Loucy (cell line): ENCODE data around the gene COA1.

Experiments
- EZH2phosphoT487 ChIP-seq: fragments of 200-600 bp; IDR thresholded peaks from 2 replicates; pipeline ENCODE4 v1.6.1; 2018; ENCODE audit warnings: antibody characterized with exemption, mild to moderate bottlenecking, moderate library complexity, borderline replicate concordance
- TF ChIP-seq, protein P1 (sequence below): fragments of 200-600 bp; sonication (generic); conservative IDR thresholded peaks from 2 replicates; pipeline ENCODE4 v1.5.1; 2014; ENCODE audit warnings: mild to moderate bottlenecking, antibody characterized with exemption, low read length

DNA sequence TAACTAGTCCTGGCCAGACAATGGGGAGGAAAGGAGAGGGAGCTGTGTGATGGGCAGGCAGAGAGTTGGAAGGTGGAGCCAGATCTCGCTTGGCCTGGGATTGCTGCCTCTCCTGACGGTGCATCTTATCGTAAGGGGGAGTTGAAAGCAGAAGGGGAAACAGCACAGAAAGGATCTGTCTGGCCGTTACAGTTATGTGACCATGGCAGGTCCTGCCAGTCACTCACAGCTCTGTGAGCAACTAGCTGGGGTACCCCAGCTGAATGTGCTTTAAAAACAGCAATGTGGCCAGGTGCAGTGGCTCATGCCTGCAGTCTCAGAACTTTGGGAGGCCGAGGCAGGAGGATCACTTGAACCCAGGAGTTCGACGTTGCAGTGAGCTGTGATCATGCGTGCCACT is 37.2 kb upstream of the COA1 start:
- TF ChIP-seq, protein P1, sequence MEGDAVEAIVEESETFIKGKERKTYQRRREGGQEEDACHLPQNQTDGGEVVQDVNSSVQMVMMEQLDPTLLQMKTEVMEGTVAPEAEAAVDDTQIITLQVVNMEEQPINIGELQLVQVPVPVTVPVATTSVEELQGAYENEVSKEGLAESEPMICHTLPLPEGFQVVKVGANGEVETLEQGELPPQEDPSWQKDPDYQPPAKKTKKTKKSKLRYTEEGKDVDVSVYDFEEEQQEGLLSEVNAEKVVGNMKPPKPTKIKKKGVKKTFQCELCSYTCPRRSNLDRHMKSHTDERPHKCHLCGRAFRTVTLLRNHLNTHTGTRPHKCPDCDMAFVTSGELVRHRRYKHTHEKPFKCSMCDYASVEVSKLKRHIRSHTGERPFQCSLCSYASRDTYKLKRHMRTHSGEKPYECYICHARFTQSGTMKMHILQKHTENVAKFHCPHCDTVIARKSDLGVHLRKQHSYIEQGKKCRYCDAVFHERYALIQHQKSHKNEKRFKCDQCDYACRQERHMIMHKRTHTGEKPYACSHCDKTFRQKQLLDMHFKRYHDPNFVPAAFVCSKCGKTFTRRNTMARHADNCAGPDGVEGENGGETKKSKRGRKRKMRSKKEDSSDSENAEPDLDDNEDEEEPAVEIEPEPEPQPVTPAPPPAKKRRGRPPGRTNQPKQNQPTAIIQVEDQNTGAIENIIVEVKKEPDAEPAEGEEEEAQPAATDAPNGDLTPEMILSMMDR = no peak
- no peak for TF ChIP-seq EZH2phosphoT487
